Omental fat pad (tissue), 4 donors: ENCODE data around the gene IL36A. TPM values are rescaled to one million over a fixed set of nuclear protein-coding genes. Genes with fewer than 3 reads are reported as not detected.

Experiments used
- ATAC-seq: fragments of 150-250 bp; one replicate; pipeline ENCODE4 v1.9.1; 2016; ENCODE audit warnings: mild to moderate bottlenecking, moderate library complexity; ENCODE audit not compliant: low FRiP score
- DNase-seq: peaks from one replicate; pipeline ENCODE4 v3.0.0-alpha.2; 2019; ENCODE audit warnings: low spot score
- CTCF ChIP-seq, 3 donors: fragments of 450-650 bp; IDR thresholded peaks; one replicate each; pipeline ENCODE4 v1.5.1; 2016 to 2017; ENCODE audit warnings: antibody characterized with exemption in 3 of 3, mild to moderate bottlenecking in 3 of 3, moderate library complexity in 2 of 3
- total RNA-seq, 4 donors: library from RNA; depleted of rRNA; stranded (reverse); fragments of >200 nt; gene quantifications; one replicate each; pipeline ENCODE4 v1.1.0, GENCODE V29; 2016

IL36A gene
- total RNA-seq, 4 donors from 2014 or later = not detected

GRCh38 chr2:112989611-112990010 lies 15.6 kb upstream of the IL36A start:
- ATAC-seq (no peak), DNase-seq (no peak)
- TF ChIP-seq CTCF (IDR thresholded peaks at IDR 0.05) = no peak

GRCh38 chr2:112993831-112994230 lies 11.4 kb upstream of the IL36A start:
- ATAC-seq (no peak), DNase-seq (no peak)
- no peak for TF ChIP-seq CTCF (IDR thresholded peaks at IDR 0.05)

- no peak for DNase-seq
- no peak for ATAC-seq
- no peak for TF ChIP-seq CTCF (IDR thresholded peaks at IDR 0.05)
Observed at GRCh38 chr2:112994648-112995047, 10.6 kb upstream of the IL36A start.

GRCh38 chr2:112995346-112995920 lies 9.8 kb upstream of the IL36A start:
- TF ChIP-seq CTCF (IDR thresholded peaks at IDR 0.05) = no peak
- DNase-seq (no peak), ATAC-seq (no peak)

GRCh38 chr2:112996635-112997034 lies 8.6 kb upstream of the IL36A start:
- DNase-seq (no peak), ATAC-seq (no peak)
- TF ChIP-seq CTCF (IDR thresholded peaks at IDR 0.05) = no peak

- no peak for ATAC-seq
- no peak for DNase-seq
Observed at GRCh38 chr2:112997151-112997550, 8.1 kb upstream of the IL36A start.

More at GRCh38 chr2:112997151-112997550, 8.1 kb upstream of the IL36A start:
- TF ChIP-seq CTCF (IDR thresholded peaks at IDR 0.05) = no peak
